UCSD-AML1 (cell line): Measurements from ENCODE around the gene CCDC68.
"Not testable (repeated sequence)": the region's sequence is repeated elsewhere in the genome, so short reads cannot be mapped to it uniquely, and the experiment has no call there.

Experiments
- DNase-seq: peaks from one replicate; lab custom pipeline; 2025; ENCODE audit not compliant: unreplicated experiment; lab: John Stamatoyannopoulos, UW

CCDC68 gene, protein sequence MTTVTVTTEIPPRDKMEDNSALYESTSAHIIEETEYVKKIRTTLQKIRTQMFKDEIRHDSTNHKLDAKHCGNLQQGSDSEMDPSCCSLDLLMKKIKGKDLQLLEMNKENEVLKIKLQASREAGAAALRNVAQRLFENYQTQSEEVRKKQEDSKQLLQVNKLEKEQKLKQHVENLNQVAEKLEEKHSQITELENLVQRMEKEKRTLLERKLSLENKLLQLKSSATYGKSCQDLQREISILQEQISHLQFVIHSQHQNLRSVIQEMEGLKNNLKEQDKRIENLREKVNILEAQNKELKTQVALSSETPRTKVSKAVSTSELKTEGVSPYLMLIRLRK

GRCh38 chr18:54958704-54959625, at the start of gene CCDC68:
Gene CCDC68, minus strand, starts transcription at chr18:54959461. Its CDS starts 16,670 bp downstream, at chr18:54942791.
- no peak for DNase-seq

DNA sequence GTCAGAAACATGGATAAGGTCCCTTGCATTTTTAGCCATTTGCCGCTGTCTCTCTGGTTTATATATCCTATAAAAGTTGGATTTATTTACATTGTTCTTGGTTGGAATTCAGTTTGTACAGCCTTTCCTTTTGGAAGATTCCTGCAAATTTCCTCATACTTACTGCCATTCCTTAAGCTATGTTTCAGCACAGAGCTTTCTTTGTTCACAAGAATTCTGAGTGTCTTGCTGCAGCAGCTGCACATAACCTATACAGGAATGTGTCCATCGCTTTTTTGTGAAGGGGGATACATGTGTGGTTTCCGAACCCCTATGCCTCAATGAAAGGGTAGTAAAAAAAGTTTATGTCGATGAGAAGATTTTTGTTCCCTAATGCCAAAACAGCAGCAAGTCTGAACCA, 48.3 kb upstream of the CCDC68 start:
- no peak for DNase-seq

GRCh38 chr18:55003695-55004094, 44.4 kb upstream of the CCDC68 start:
- DNase-seq = no peak

- DNase-seq = no peak
Observed at GRCh38 chr18:55002261-55002660, 43.0 kb upstream of the CCDC68 start.

DNA sequence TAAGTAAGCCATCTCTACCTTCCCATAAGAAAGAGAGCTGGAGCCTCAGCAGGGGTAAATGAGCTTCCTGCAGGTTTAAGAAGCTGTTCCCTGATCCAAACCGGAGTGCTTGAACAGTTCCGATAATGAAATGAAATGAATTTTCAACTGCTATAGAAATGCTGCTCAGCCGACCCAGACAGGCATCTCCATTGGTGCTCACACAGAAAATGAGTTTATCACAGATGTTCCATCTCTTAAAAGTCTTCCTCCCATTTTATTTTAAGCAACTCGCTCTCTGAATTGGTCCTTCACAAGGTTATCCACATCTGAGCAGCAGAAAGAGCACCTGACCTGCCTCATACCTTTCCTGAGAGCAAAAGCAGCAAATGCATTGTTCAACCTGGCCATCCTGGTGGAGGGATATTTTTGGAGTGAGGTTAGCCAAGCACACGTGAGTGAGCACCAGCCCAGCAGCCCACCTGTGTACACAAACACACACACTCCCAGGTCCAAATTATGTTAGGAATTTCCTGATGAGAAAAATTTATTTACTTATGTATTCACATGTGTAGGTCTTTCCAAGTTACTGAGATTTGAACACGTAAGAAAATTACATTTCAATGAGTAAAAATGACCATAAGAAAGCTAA, 42.2 kb upstream of the CCDC68 start:
- DNase-seq = no peak

GRCh38 chr18:55000529-55000928, 41.3 kb upstream of the CCDC68 start:
- no peak for DNase-seq

- DNase-seq = no peak
Observed at GRCh38 chr18:54999016-54999415, 39.8 kb upstream of the CCDC68 start.

- DNase-seq = no peak
Observed at GRCh38 chr18:54995421-54996143, 36.3 kb upstream of the CCDC68 start.

- no peak for DNase-seq
Observed at GRCh38 chr18:54991981-54992380, 32.7 kb upstream of the CCDC68 start.

- DNase-seq = no peak
Observed at GRCh38 chr18:54984908-54985307, 25.6 kb upstream of the CCDC68 start.

DNA sequence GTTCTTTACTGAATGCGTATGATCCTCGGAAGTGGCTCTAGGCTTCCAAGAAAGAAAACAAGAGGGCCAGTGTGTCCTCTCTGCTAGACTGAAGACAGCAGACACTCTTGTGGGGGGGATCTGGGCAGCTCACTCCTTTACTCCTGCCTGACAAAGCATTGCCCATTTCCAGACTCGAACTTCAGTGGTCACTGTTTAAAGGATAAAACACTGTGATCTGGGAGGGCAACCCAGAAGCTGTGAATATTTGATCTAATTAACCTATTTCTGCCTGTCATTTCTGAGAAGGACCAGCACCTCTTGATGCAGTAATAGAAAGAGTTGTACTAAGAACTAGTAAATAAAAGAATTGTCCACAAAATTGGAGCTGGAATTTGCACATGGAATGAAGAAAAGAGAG, 24.5 kb upstream of the CCDC68 start:
- DNase-seq = no peak

GRCh38 chr18:54983041-54983686, 23.9 kb upstream of the CCDC68 start:
- DNase-seq = no peak

DNA sequence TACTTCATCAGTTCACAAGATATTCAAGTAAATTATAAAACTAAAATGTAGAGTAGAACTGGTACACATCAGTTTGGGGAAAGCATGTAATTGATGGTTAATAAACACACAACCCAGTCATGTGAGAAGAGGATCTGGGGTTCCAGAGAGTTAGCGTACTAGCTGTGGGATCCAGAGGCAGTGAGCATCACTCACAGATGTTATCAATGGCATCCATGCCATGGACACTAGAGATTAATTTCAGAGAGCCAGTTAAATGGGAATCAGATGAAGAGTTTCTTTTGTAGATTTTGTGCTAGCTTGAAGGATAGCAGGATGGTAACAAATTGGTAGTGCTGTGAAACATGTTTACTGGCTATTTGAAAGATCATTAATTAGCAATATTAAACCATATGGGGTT, 21.8 kb upstream of the CCDC68 start:
- no peak for DNase-seq

GRCh38 chr18:54975598-54975997, 16.3 kb upstream of the CCDC68 start:
- DNase-seq = no peak

- no peak for DNase-seq
Observed at GRCh38 chr18:54973046-54973445, 13.8 kb upstream of the CCDC68 start.

- DNase-seq = no peak
Observed at GRCh38 chr18:54968807-54969206, 9.5 kb upstream of the CCDC68 start.

- not testable (repeated sequence) for DNase-seq
Observed at GRCh38 chr18:54968237-54968636, 9.0 kb upstream of the CCDC68 start.

- DNase-seq = no peak
Observed at GRCh38 chr18:54967786-54968185, 8.5 kb upstream of the CCDC68 start.

DNA sequence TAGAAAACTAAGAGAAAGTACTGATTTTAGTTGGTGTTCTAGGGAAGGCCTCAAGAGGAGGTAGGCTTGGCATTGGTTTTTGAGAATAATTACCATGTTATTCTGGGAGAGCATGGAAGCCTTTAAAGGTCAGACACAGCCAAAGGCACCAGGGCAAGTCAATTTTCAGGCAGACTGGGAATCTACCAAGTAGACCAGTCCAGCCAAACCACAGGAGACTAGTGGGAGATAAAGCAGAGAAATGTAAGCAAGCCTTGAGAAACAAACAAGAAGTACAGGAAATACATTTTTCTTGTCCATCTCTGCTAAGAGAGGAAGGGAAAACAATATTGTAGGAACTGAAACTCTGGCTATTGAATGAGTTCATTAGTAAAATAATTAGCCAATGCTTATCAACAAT, 5.5 kb upstream of the CCDC68 start:
- DNase-seq = no peak

DNA sequence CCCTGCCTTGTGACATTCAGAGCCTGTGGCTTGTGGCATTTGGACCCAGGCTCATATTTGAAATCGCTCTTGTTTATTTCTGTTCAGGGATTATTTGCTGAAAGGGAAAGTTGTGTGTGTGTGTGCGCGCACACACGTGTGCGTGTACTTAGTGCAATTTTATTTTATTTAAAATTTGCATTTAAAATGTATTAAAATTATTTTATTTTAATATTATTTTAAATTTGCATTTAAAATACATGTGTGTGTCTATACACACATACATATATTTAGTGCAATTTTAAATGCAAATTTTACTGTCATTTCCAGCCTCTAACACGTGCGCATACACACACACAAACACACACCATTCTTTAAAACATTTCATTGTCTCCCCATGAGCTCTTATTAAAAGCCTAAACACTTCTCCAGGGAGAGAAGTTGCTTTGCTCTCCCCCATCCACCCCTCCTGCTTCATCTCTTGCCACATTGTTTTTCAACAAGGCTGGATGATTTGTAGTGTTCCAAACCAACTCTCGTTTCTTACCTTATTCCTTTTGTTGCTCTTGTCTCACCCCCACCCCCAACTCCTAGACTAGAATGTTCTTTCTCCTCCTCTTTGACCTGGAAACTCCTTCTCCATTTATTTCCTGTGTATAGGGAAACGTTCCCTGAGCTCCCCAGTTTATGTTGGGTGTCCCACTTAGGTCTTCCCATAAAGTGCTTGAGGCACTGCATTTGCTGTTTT, 3.8 kb upstream of the CCDC68 start:
- DNase-seq = no peak
